Retinal pigment epithelial cell (primary cell): Measurements from ENCODE around the gene FBLN7.

Source experiments
- DNase-seq: peaks from one replicate; pipeline ENCODE4 v3.0.0-alpha.2; 2010; ENCODE audit warnings: low read depth
- H3K4me3 ChIP-seq: 2 replicates; pipeline ENCODE4 v1.5.1; 2011; ENCODE audit warnings: mild to moderate bottlenecking, low read length, control low read depth, moderate library complexity
- TF ChIP-seq, protein P1 (sequence below): conservative IDR thresholded peaks from 2 replicates; pipeline ENCODE4 v1.5.1; 2011; ENCODE audit warnings: low read depth, low read length, control low read depth, inconsistent platforms

The FBLN7 gene

DNA sequence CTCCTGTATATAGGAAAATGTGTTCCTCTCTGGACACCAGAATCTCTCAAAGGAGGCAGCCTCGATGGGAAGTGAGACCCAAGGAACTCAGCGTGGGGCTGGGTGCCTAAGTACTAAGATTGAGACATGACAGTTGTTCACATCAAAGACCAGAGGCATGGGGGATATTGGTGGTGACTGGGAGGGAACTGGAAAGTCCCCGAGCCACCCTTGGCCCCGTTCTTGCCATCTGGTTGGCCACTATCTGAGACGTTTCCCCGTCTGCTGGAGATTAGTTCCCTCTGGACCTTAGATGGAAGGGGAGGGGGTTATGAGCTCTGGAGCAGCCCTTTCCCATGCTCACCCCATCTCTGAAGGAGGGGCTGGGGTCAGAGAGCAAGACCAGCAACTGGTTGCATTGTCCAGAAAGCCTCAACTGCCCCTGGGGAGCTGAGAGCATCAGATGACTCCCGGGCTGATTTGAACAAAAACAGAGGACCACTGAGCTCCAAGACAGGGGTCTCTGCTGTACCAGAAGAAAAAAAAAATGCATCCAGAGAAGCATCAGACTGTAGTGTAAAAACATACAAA is 11.8 kb downstream of the FBLN7 start:
- TF ChIP-seq, protein P1, sequence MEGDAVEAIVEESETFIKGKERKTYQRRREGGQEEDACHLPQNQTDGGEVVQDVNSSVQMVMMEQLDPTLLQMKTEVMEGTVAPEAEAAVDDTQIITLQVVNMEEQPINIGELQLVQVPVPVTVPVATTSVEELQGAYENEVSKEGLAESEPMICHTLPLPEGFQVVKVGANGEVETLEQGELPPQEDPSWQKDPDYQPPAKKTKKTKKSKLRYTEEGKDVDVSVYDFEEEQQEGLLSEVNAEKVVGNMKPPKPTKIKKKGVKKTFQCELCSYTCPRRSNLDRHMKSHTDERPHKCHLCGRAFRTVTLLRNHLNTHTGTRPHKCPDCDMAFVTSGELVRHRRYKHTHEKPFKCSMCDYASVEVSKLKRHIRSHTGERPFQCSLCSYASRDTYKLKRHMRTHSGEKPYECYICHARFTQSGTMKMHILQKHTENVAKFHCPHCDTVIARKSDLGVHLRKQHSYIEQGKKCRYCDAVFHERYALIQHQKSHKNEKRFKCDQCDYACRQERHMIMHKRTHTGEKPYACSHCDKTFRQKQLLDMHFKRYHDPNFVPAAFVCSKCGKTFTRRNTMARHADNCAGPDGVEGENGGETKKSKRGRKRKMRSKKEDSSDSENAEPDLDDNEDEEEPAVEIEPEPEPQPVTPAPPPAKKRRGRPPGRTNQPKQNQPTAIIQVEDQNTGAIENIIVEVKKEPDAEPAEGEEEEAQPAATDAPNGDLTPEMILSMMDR = no peak
- no peak for DNase-seq
- H3K4me3 ChIP-seq = no peak overlapping the region

DNA sequence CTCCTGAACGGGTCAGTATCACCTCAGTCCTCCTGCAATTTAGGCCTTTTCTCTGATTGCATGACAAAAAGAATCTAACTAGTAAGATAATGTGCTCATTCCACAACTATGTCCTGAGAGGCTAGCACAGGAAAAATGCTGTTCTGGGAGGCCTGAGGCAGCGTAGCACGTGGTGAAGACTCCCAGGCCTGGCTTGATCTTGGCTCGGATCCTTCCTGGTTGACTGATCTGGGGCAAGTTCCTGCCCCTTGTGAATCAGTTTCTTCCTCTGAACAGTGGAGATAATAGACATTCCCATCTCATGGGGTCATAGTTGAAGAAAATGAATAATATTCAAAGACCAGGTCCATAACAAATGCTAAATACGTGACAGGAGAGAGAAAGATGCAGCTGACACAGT is 12.3 kb downstream of the FBLN7 start:
- TF ChIP-seq, protein P1 = no peak
- no peak overlapping the region for H3K4me3 ChIP-seq
- peak; percentile 6 for DNase-seq

DNA sequence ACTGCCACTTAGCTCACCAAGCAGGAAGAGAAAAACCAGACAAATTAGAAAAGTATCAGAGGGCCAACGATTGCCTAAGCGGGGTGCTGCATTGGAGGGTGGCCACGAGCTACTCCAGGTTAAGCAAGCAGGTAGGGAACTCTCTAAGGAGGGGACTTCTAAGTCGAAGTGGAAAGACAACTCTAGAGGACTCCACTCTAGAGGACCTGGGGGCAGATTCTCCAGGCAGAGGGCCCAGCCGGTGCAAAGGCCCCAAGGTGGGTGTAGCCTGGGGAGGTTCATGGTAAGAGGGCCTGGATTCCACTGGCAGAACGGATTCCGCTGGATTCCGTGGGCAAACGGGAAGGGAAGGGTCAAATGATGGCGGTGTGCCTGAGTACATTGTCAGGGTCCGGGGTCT is 12.7 kb downstream of the FBLN7 start:
- no peak for DNase-seq
- TF ChIP-seq, protein P1 = no peak
- no peak overlapping the region for H3K4me3 ChIP-seq

DNA sequence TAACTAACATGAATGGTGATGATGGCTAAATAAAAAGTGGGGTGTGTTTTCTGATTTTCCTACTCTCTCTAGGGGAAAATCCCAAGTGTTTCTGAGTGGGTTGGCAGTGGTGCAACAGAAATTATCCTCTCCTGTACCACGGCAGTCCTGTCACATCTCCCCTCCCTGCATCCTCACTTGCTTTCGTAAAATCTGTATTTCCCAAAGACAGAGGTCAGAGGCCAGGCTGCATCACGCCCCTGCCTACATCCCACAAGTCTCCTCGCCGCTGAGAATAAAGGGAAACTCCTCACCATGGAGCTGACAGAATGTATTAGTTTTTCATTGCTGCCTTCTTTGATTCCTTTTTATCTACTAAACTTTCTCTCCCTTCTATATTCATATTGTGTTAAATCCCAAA is 13.1 kb downstream of the FBLN7 start:
- no peak overlapping the region for H3K4me3 ChIP-seq
- no peak for DNase-seq
- TF ChIP-seq, protein P1 = no peak

DNA sequence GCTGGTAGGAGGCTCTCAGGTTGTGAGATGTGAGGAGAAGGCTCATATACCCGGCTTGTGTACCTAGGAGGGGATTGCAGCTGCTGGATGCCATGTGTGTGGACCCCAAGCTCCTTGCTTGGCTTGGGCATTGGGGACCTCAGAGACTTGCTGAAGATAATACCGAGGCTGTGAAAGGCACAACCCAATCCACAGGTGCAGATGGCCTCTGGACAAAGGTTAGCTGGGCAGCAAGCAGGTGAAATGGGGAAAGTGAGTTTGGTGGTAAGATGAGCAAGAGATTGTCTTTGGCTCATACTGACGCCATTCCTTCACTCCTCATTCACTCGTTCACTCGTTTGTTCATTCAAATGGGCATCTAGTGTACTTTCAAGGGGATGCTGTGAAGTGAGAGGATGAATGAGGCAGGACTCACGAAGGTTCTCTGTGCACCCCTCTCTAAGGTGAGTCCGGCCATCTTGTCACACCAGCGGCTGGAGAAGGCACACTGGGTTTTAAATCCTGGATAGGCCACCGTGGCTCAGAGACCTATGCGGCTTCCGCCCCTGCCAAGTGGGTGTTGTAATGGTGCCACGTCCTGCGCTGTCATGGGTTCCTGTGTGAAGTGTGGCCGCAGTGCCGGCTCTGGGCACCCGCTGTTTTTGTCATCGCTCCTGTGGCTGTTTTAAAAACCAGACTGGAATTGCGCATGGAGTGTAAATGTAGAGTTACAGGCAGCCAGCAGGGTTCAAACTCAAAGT is 13.7 kb downstream of the FBLN7 start:
- TF ChIP-seq, protein P1 = no peak
- H3K4me3 ChIP-seq = no peak overlapping the region
- DNase-seq = no peak

DNA sequence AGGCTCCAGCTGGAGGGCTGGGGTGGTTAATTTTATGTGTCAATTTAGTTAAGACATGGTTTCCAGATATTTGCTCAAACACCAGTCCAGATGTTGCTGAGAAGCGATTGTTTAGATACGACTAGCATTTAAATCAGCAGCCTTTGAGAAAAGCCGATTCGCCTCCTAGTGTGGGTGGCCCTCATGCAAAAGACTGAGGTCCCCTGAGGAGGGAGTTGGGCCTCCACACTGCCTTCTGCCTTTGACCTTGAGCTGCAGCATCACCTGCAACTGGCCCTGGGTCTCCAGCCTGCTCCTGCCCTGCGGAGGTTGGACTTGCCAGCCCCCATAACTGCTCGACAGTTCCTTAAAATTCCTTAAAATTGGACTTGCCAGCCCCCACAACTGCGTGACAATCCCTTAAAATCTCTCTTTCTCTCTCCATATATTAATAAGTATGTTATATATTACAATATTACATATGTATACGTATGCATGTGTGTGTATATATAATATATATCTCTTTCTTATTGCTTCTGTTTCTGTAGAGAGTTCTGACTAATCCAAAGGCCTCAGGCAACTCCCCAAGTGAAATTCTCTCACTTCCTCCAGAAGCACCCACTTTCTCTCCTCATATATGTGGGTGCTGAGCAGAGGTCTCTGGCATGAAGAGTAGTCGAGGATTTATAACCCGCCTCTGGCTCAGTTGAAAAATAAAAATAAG is 14.4 kb downstream of the FBLN7 start:
- TF ChIP-seq, protein P1 = no peak
- no peak for DNase-seq
- H3K4me3 ChIP-seq = no peak overlapping the region

DNA sequence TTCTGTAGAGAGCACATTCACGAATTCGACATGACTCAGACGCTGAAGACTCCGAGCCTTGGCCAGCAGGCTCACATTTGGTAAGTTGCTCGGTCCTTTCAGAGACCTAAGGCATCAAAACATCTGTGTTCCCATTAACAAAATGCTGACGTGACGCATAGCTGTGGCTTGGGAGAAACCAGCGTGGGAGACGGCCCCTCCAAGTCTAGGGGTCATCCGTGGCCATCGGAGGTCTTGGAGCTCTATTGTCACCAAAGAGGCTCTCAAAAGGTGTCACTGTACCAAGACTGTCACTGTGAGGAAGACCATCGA is 14.9 kb downstream of the FBLN7 start:
- TF ChIP-seq, protein P1 = no peak
- no peak overlapping the region for H3K4me3 ChIP-seq
- DNase-seq = no peak
